HCT116 (cell line): ENCODE data around the gene GPX3. TPM values are rescaled to one million over a fixed set of nuclear protein-coding genes. Genes with fewer than 3 reads are reported as not detected.

Experiments
- ATAC-seq: fragments of 200-7000 bp; cut with Tn5 transposase; 2 replicates; pipeline ENCODE4 v1.9.1; 2020; ENCODE audit warnings: mild to moderate bottlenecking, moderate library complexity
- BruUV-seq: library from RNA; stranded (reverse); fragments of 400-500 nt; replicated peaks from 2 replicates; lab custom pipeline; 2021; lab: Mats Ljungman, UMichigan
- CTCF ChIA-PET: fragments of 300-600 bp; sonication (Branson Sonifier 250); formaldehyde crosslinking; loops from one replicate; lab custom pipeline; 2021; ENCODE audit warnings: antibody characterized with exemption; lab: Charles Lee
- POLR2A ChIA-PET: fragments of 300-600, 350-600 bp; sonication (Branson Sonifier 250); formaldehyde crosslinking; loops from one replicate; lab custom pipeline; 2021; ENCODE audit warnings: antibody characterized with exemption; lab: Charles Lee
- RAD21 ChIA-PET, 2 experiments: fragments of 300-600 bp; sonication (Branson Sonifier 250); formaldehyde crosslinking; loops; one replicate each; lab custom pipeline; 2023; ENCODE audit warnings: low total read pairs in 2 of 2; ENCODE audit not compliant: uncharacterized antibody in 2 of 2, unreplicated experiment in 2 of 2, low non-redundant PET in 1 of 2; lab: Charles Lee
- DNase-seq: peaks from one replicate; pipeline ENCODE4 v3.0.0-alpha.2; 2010; ENCODE audit warnings: low read depth, low spot score
- H2AFZ ChIP-seq: fragments of 200-600 bp; shearing (Covaris generic), sonication (generic); 2 replicates; pipeline ENCODE4 v1.6.1; 2017; ENCODE audit warnings: low read depth, mixed run types, mixed read lengths, antibody characterized with exemption, low read length; ENCODE audit not compliant: poor library complexity, severe bottlenecking
- H3K27ac ChIP-seq: 2 replicates; pipeline ENCODE4 v1.5.1; 2012; ENCODE audit warnings: low read depth, low read length
- H3K27me3 ChIP-seq: fragments of 200-600 bp; sonication (generic); 2 replicates; pipeline ENCODE4 v1.6.1; 2016; ENCODE audit warnings: mixed run types, low read length, mixed read lengths; ENCODE audit not compliant: insufficient read depth
- H3K36me3 ChIP-seq, 2 experiments: fragments of 200-500 bp in 1 of 2; fragments of 200-600 bp in 1 of 2; sonication (Bioruptor generic) in 1 of 2; sonication (generic) in 1 of 2; 2 replicates each; pipeline versions ENCODE4 v1.5.1 to v1.6.1; 2014 to 2016; ENCODE audit warnings: low read length in 2 of 2, inconsistent platforms in 1 of 2, mixed read lengths in 1 of 2, mixed run types in 1 of 2; ENCODE audit not compliant: insufficient read depth in 2 of 2, control insufficient read depth in 1 of 2
- H3K4me1 ChIP-seq, 2 experiments: fragments of 200-600 bp in 1 of 2; sonication (generic) in 1 of 2; 2 replicates each; pipeline versions ENCODE4 v1.5.1 to v1.6.1; 2012 to 2017; ENCODE audit warnings: low read length in 2 of 2, inconsistent platforms in 1 of 2, mild to moderate bottlenecking in 1 of 2, mixed read lengths in 1 of 2, mixed run types in 1 of 2, moderate library complexity in 1 of 2; ENCODE audit not compliant: insufficient read depth in 2 of 2, control insufficient read depth in 1 of 2
- H3K4me2 ChIP-seq: fragments of 200-600 bp; sonication (generic); 2 replicates; pipeline ENCODE4 v1.6.1; 2017; ENCODE audit warnings: mixed run types, low read length, mixed read lengths
- H3K4me3 ChIP-seq, 2 experiments: fragments of 200-600 bp in 1 of 2; sonication (generic) in 1 of 2; replicated peaks in 1 of 2; 2 replicates each; pipeline ENCODE4 v1.5.1; 2011 to 2016; ENCODE audit warnings: low read length in 2 of 2, control low read depth in 1 of 2, low read depth in 1 of 2, mild to moderate bottlenecking in 1 of 2, mixed read lengths in 1 of 2, mixed run types in 1 of 2
- H3K79me2 ChIP-seq: fragments of 200-600 bp; sonication (generic); 2 replicates; pipeline ENCODE4 v1.6.1; 2017; ENCODE audit warnings: mild to moderate bottlenecking, mixed run types, low read length, moderate library complexity, mixed read lengths; ENCODE audit not compliant: insufficient read depth
- H3K9ac ChIP-seq: fragments of 200-600 bp; sonication (generic); 2 replicates; pipeline ENCODE4 v1.6.1; 2016; ENCODE audit warnings: low read length, mixed read lengths
- H3K9me2 ChIP-seq: fragments of 200-600 bp; sonication (generic), shearing (Covaris generic); 2 replicates; pipeline ENCODE4 v1.6.1; 2017; ENCODE audit warnings: mixed run types, mild to moderate bottlenecking, moderate library complexity; ENCODE audit not compliant: insufficient read depth
- H3K9me3 ChIP-seq, 2 experiments: fragments of 200-500 bp in 1 of 2; fragments of 200-600 bp in 1 of 2; sonication (Bioruptor generic) in 1 of 2; sonication (generic) in 1 of 2; 2 replicates each; pipeline ENCODE4 v1.6.1; 2014 to 2017; ENCODE audit warnings: low read length in 2 of 2, mixed read lengths in 2 of 2, inconsistent platforms in 1 of 2, low read depth in 1 of 2, mild to moderate bottlenecking in 1 of 2, mixed run types in 1 of 2, moderate library complexity in 1 of 2; ENCODE audit not compliant: control insufficient read depth in 1 of 2, insufficient read depth in 1 of 2
- H4K20me1 ChIP-seq: fragments of 200-600 bp; sonication (generic), shearing (Covaris generic); 2 replicates; pipeline ENCODE4 v1.6.1; 2017; ENCODE audit warnings: mixed run types, mild to moderate bottlenecking, moderate library complexity; ENCODE audit not compliant: insufficient read depth
- CBX3 ChIP-seq: IDR thresholded peaks from 2 replicates; pipeline ENCODE4 v1.6.1; 2012; ENCODE audit warnings: low read depth
- CEBPB ChIP-seq: IDR thresholded peaks from 2 replicates; pipeline ENCODE4 v1.6.1; 2012; ENCODE audit warnings: low read depth
- EZH2 ChIP-seq: fragments of 200-600 bp; sonication (generic); IDR thresholded peaks from 2 replicates; pipeline ENCODE4 v1.6.1; 2017; ENCODE audit warnings: antibody characterized with exemption, mixed run types
- JUND ChIP-seq: IDR thresholded peaks from 2 replicates; pipeline ENCODE4 v1.6.1; 2012
- RAD21 ChIP-seq: IDR thresholded peaks from 2 replicates; pipeline ENCODE4 v1.6.1; 2012; ENCODE audit warnings: low read depth, mild to moderate bottlenecking
- SP1 ChIP-seq: IDR thresholded peaks from 2 replicates; pipeline ENCODE4 v1.6.1; 2012; ENCODE audit warnings: low read depth
- TCF7L2 ChIP-seq: IDR thresholded peaks from 2 replicates; pipeline ENCODE4 v1.7.0; 2011; ENCODE audit warnings: borderline replicate concordance, inconsistent platforms; ENCODE audit not compliant: insufficient read depth, insufficient read length; ENCODE audit errors: extremely low read depth
- intact Hi-C: fragments of 100-400 bp; cut with micrococcal nuclease; formaldehyde crosslinking; loops from 2 replicates; pipeline ENCODE4 v1.10.0; 2022
- total RNA-seq: library from RNA; stranded (reverse); gene quantifications from one replicate; pipeline ENCODE4 v1.2.1, GENCODE V29; 2021; ENCODE audit not compliant: unreplicated experiment
- TF ChIP-seq, protein P1 (sequence below), 3 experiments: fragments of 200-600 bp in 1 of 3; sonication (generic) in 1 of 3; IDR thresholded peaks in 2 of 3; conservative IDR thresholded peaks in 1 of 3; 2 replicates each; pipeline ENCODE4 v1.5.1; 2012 to 2017; ENCODE audit warnings: low read depth in 2 of 3, low read length in 2 of 3, antibody characterized with exemption in 1 of 3, borderline replicate concordance in 1 of 3, control low read depth in 1 of 3, mild to moderate bottlenecking in 1 of 3, mixed read lengths in 1 of 3, mixed run types in 1 of 3, moderate library complexity in 1 of 3; ENCODE audit not compliant: insufficient read depth in 1 of 3

Gene GPX3
- total RNA-seq, 1 experiment from 2014 or later: 0.96 TPM

DNA sequence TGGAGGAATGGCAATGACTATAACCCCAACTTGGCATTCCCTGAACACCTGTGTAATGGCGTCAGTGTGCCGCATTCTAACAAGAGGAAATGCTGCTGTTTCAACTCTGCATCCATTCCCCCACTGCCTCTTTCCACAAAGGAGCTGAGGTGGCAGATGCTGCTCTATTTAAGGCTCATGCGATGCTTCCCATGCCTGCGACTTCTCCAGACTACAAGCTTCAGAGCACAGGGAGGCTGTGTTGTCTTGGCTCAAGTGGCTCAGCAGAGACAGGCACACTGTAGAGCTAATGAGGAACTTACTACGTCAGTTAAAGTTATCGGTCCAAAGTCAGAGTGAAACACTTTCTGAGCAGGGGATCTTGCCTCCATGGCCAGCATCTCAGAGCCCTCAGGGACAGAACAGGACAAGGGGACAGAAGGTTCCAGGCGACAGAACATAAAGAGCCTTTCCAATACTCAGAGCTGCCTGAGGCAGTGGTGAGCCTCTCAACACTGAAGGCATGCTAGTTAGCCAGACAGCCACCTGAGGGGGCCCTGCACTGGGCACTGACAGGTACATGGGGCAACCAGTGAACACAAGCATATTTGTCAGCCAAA lies 38.6 kb downstream of the GPX3 start:
- no TSS peak for BruUV-seq
- 0 out of 2 replicates have a peak, but pooled peaks cover 3% of the 10 kb centered on the region for H3K79me2 ChIP-seq

DNA sequence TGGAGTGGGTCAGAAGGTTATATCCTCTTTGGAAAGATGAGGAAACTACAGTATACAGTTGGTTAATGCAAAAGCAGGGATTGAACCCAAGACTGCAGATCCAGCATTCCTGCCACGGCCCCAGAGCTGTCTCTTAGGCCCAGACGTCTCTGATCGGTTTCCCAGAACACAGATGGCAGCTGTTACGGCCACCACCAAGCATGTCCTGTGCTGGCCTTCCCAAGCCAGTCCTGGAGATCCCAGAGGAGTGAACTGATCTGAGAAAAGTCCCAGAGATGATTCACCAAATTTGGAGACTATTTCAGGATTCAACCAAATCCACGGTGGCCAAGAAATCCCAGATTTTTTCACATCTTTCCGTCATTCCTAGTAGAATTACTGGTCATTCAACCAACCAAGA lies 40.4 kb downstream of the GPX3 start:
- TF ChIP-seq TCF7L2: no peak
- TF ChIP-seq, protein P1, sequence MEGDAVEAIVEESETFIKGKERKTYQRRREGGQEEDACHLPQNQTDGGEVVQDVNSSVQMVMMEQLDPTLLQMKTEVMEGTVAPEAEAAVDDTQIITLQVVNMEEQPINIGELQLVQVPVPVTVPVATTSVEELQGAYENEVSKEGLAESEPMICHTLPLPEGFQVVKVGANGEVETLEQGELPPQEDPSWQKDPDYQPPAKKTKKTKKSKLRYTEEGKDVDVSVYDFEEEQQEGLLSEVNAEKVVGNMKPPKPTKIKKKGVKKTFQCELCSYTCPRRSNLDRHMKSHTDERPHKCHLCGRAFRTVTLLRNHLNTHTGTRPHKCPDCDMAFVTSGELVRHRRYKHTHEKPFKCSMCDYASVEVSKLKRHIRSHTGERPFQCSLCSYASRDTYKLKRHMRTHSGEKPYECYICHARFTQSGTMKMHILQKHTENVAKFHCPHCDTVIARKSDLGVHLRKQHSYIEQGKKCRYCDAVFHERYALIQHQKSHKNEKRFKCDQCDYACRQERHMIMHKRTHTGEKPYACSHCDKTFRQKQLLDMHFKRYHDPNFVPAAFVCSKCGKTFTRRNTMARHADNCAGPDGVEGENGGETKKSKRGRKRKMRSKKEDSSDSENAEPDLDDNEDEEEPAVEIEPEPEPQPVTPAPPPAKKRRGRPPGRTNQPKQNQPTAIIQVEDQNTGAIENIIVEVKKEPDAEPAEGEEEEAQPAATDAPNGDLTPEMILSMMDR (IDR thresholded peaks at IDR 0.05 in 2 of 3, conservative IDR thresholded peaks at IDR 0.05 in 1 of 3; ENCODE audit: borderline replicate concordance in 1 of 3, insufficient read depth in 1 of 3, low read depth in 2 of 3, low read length in 2 of 3): no peak
- TF ChIP-seq CBX3: no peak
- no peak for TF ChIP-seq CEBPB
- no peak overlapping the region for H3K9ac ChIP-seq
- no TSS peak for BruUV-seq
- H3K9me3 ChIP-seq: no peaks in the 10 kb centered on the region
- H3K4me3 ChIP-seq: no peak overlapping the region
- H2AFZ ChIP-seq: no peak overlapping the region
- no peaks in the 10 kb centered on the region for H3K27me3 ChIP-seq
- POLR2A ChIA-PET: no interaction called here
- 0 out of 2 replicates have a peak, but pooled peaks cover 3% of the 10 kb centered on the region for H3K79me2 ChIP-seq
- peaks cover 4 to 14% of the 10 kb centered on the region in 2 experiments; a peak in 2 of 4 replicates for H3K36me3 ChIP-seq
- no peak overlapping the region for H3K27ac ChIP-seq
- CTCF ChIA-PET: interaction anchor here (0.9 to 1.1 kb wide), 2 partner anchors 9 to 13 kb away, joined by 3 to 5 read pairs; no protein-coding TSS in a partner anchor
- DNase-seq (no peak), ATAC-seq (no peak)
- peaks cover 13 to 23% of the 10 kb centered on the region in 2 experiments for H3K4me1 ChIP-seq
- RAD21 ChIA-PET: no interaction called here
- H3K9me2 ChIP-seq: no peaks in the 10 kb centered on the region
- no peaks in the 10 kb centered on the region for H4K20me1 ChIP-seq
- H3K4me2 ChIP-seq: no peak overlapping the region
- intact Hi-C loops: no loop called here

More for the DNA sequence above, 38.6 kb downstream of the GPX3 start:
- Histone ChIP-seq H3K9ac (no peak overlapping the region), H3K27me3 (no peaks in the 10 kb centered on the region), H3K27ac (no peak overlapping the region), H3K4me1 (peaks cover 13 to 17% of the 10 kb centered on the region in 2 experiments), H4K20me1 (no peaks in the 10 kb centered on the region), H3K36me3 (peaks cover 4 to 14% of the 10 kb centered on the region in 2 experiments; a peak in 2 of 4 replicates), H2AFZ (no peak overlapping the region), H3K4me3 (no peak overlapping the region), H3K4me2 (no peak overlapping the region), H3K9me2 (no peaks in the 10 kb centered on the region), H3K9me3 (no peaks in the 10 kb centered on the region)
- CTCF ChIA-PET: interaction anchor here (1.0 to 1.7 kb wide), 2 partner anchors 57 kb away, joined by 3 to 6 read pairs; no protein-coding TSS in a partner anchor
- DNase-seq (no peak), ATAC-seq (no peak)
- TF ChIP-seq TCF7L2 (no peak), SP1 (no peak), RAD21 (peak; percentile 31; the same call in 1 of the 2 replicates), JUND (no peak), EZH2 (no peak)
- RAD21 ChIA-PET: no interaction called here
- intact Hi-C loops: no loop called here
- POLR2A ChIA-PET: no interaction called here
